ENCODE measurements around the gene SLC17A9.
"Not testable (repeated sequence)": the region's sequence is repeated elsewhere in the genome, so short reads cannot be mapped to it uniquely, and the experiment has no call there.

The SLC17A9 gene

GRCh38 chr20:62921119-62921687 is 31.3 kb upstream of the SLC17A9 start:
- no peak overlapping the region for H3K4me3 ChIP-seq (ENCODE audit: low read depth, low read length)
- H3K9me3 ChIP-seq (ENCODE audit: control insufficient read depth, insufficient read depth, low read depth, low read length) = no peaks in the 10 kb centered on the region
- H3K4me1 ChIP-seq (ENCODE audit: control insufficient read depth, insufficient read depth, low read length) = peaks cover 73% of the 10 kb centered on the region
- H3K27ac ChIP-seq (ENCODE audit: low read depth, low read length) = no peak overlapping the region
- no peaks in the 10 kb centered on the region for H3K27me3 ChIP-seq (ENCODE audit: control insufficient read depth, insufficient read depth, low read length)
- H3K36me3 ChIP-seq (ENCODE audit: control insufficient read depth, insufficient read depth, low read length) = no peaks in the 10 kb centered on the region
- H3K9ac ChIP-seq (ENCODE audit: low read length) = no peak overlapping the region

- no peaks in the 10 kb centered on the region for H3K9me3 ChIP-seq (ENCODE audit: control insufficient read depth, insufficient read depth, low read depth, low read length)
- no peak overlapping the region for H3K27ac ChIP-seq (ENCODE audit: low read depth, low read length)
- no peak overlapping the region for H3K9ac ChIP-seq (ENCODE audit: low read length)
- H3K27me3 ChIP-seq (ENCODE audit: control insufficient read depth, insufficient read depth, low read length) = no peaks in the 10 kb centered on the region
- H3K4me3 ChIP-seq (ENCODE audit: low read depth, low read length) = no peak overlapping the region; the same call in 1 of the 2 replicates
- H3K36me3 ChIP-seq (ENCODE audit: control insufficient read depth, insufficient read depth, low read length) = no peaks in the 10 kb centered on the region
- H3K4me1 ChIP-seq (ENCODE audit: control insufficient read depth, insufficient read depth, low read length) = peaks cover 65% of the 10 kb centered on the region
Observed at GRCh38 chr20:62922451-62922921, 30.0 kb upstream of the SLC17A9 start.

- H3K4me3 ChIP-seq (ENCODE audit: low read depth, low read length) = peak overlapping the region; percentile 76
- not testable (repeated sequence) for H3K9me3 ChIP-seq (ENCODE audit: control insufficient read depth, insufficient read depth, low read depth, low read length); H3K9ac ChIP-seq (ENCODE audit: low read length); H3K27ac ChIP-seq (ENCODE audit: low read depth, low read length); H3K36me3 ChIP-seq (ENCODE audit: control insufficient read depth, insufficient read depth, low read length); H3K27me3 ChIP-seq (ENCODE audit: control insufficient read depth, insufficient read depth, low read length)
- H3K4me1 ChIP-seq (ENCODE audit: control insufficient read depth, insufficient read depth, low read length) = peaks cover 65% of the 10 kb centered on the region
Observed at GRCh38 chr20:62923059-62923668, 29.3 kb upstream of the SLC17A9 start.

DNA sequence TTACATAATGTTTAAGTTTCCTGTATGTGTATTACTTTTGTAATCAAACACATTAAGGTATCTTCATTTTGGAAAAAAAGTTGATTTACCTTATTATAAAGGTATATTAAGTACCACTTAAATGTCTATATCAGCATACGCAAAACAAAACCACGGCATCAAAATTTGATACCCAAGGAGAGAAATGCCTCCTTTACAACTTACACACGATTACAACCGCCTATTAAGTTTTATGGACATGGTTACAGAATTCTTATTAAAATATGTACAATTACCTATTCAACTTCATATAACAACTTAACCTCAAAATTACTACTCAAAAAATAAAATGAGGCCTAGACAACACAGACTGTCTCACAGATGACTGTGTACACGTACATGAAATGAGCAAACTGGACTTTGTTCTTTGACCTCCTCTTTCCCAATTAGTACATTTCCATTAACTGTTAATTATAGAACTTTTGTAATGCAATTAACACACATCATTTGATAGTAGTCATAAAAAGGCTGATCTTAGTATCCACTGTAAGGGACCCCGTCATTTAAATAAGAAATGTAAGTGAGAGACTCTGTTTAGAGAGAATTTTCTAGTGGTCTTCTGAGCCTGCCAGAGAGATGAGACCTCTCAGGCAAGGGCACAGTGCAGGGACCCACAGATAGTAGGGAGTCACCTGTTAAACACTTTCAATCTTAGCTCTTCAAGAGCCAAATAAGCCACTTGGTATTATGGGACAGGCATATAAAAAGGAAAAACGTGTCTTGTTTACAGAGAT is 28.7 kb upstream of the SLC17A9 start:
- Histone ChIP-seq H3K27ac (ENCODE audit: low read depth, low read length) (no peak overlapping the region), H3K4me1 (ENCODE audit: control insufficient read depth, insufficient read depth, low read length) (peaks cover 65% of the 10 kb centered on the region), H3K36me3 (ENCODE audit: control insufficient read depth, insufficient read depth, low read length) (no peaks in the 10 kb centered on the region), H3K4me3 (ENCODE audit: low read depth, low read length) (peak overlapping the region; percentile 76), H3K9ac (ENCODE audit: low read length) (peak overlapping the region; percentile 86), H3K27me3 (ENCODE audit: control insufficient read depth, insufficient read depth, low read length) (no peaks in the 10 kb centered on the region), H3K9me3 (ENCODE audit: control insufficient read depth, insufficient read depth, low read depth, low read length) (no peaks in the 10 kb centered on the region)

- H3K36me3 ChIP-seq (ENCODE audit: control insufficient read depth, insufficient read depth, low read length) = no peaks in the 10 kb centered on the region
- H3K27me3 ChIP-seq (ENCODE audit: control insufficient read depth, insufficient read depth, low read length) = no peaks in the 10 kb centered on the region
- peak overlapping the region; percentile 76 for H3K4me3 ChIP-seq (ENCODE audit: low read depth, low read length)
- peak overlapping the region; percentile 86 for H3K9ac ChIP-seq (ENCODE audit: low read length)
- H3K27ac ChIP-seq (ENCODE audit: low read depth, low read length) = no peak overlapping the region
- H3K9me3 ChIP-seq (ENCODE audit: control insufficient read depth, insufficient read depth, low read depth, low read length) = no peaks in the 10 kb centered on the region
- H3K4me1 ChIP-seq (ENCODE audit: control insufficient read depth, insufficient read depth, low read length) = peaks cover 60% of the 10 kb centered on the region
Observed at GRCh38 chr20:62924442-62925075, 27.9 kb upstream of the SLC17A9 start.

DNA sequence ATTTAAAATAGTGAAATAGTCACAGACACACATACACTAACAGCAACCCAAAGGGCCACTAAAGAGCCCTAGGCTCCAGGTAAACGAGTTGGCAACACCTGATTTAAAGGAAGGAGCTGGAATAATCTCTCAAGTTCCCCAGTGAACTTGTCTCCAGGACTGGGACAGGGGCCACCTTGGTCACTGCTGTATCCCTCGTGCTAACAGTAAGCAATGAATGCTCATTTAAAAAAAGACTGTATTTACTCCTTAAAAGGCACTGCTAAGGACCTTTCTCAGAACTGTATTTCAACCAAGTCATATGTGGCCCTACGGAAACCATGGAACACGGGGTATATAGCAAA is 27.5 kb upstream of the SLC17A9 start:
- no peaks in the 10 kb centered on the region for H3K36me3 ChIP-seq (ENCODE audit: control insufficient read depth, insufficient read depth, low read length)
- peak overlapping the region; percentile 76 for H3K4me3 ChIP-seq (ENCODE audit: low read depth, low read length)
- peak overlapping the region; percentile 86 for H3K9ac ChIP-seq (ENCODE audit: low read length)
- peak overlapping the region; percentile 97; the same call in 1 of the 2 replicates for H3K27ac ChIP-seq (ENCODE audit: low read depth, low read length)
- H3K4me1 ChIP-seq (ENCODE audit: control insufficient read depth, insufficient read depth, low read length) = peaks cover 55% of the 10 kb centered on the region
- no peaks in the 10 kb centered on the region for H3K9me3 ChIP-seq (ENCODE audit: control insufficient read depth, insufficient read depth, low read depth, low read length)
- no peaks in the 10 kb centered on the region for H3K27me3 ChIP-seq (ENCODE audit: control insufficient read depth, insufficient read depth, low read length)

DNA sequence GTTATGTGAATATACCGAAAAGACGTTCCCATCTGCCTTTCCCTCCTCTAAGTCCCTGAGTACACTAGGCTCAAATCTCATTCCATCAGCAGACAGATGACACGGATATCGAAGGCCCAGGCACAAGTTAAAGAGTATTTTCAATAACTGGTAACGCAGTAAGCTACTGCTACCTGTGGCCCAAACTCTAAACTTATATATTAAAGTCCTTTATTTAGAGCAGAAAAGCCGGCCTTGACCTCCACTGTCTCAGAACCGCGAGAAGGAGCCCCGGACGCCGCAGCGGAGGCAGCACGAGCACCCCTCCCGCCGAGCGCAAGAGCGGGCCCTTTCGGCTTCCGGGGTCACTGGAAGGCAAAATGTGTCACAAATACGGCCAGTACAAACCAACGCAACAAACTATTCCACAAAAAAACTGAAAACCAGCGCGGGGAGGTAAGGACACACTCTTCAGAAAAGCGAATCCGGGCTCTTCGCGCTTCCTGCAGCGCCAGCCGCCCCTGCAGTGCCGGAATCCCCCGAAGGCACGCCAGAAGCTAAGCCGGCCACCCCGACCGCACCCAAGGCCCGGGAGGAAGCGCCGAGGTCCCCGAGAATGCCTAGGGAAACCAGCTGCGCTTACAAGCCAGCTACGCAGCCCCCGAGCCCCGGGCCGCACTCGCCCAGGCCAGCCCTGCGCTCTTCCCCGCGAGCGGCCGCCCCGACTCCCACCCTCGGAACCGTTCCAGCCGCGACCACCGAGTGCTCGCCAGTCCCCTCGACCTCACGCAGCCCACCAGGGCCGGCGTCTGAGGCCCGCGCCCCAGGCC is 26.9 kb upstream of the SLC17A9 start:
- Histone ChIP-seq H3K27ac (ENCODE audit: low read depth, low read length) (peak overlapping the region; percentile 97), H3K36me3 (ENCODE audit: control insufficient read depth, insufficient read depth, low read length) (0 out of 2 replicates have a peak, but pooled peaks cover 1% of the 10 kb centered on the region), H3K4me3 (ENCODE audit: low read depth, low read length) (peak overlapping the region; percentile 76), H3K27me3 (ENCODE audit: control insufficient read depth, insufficient read depth, low read length) (no peaks in the 10 kb centered on the region), H3K4me1 (ENCODE audit: control insufficient read depth, insufficient read depth, low read length) (peaks cover 55% of the 10 kb centered on the region), H3K9me3 (ENCODE audit: control insufficient read depth, insufficient read depth, low read depth, low read length) (no peaks in the 10 kb centered on the region), H3K9ac (ENCODE audit: low read length) (peak overlapping the region; percentile 86)

DNA sequence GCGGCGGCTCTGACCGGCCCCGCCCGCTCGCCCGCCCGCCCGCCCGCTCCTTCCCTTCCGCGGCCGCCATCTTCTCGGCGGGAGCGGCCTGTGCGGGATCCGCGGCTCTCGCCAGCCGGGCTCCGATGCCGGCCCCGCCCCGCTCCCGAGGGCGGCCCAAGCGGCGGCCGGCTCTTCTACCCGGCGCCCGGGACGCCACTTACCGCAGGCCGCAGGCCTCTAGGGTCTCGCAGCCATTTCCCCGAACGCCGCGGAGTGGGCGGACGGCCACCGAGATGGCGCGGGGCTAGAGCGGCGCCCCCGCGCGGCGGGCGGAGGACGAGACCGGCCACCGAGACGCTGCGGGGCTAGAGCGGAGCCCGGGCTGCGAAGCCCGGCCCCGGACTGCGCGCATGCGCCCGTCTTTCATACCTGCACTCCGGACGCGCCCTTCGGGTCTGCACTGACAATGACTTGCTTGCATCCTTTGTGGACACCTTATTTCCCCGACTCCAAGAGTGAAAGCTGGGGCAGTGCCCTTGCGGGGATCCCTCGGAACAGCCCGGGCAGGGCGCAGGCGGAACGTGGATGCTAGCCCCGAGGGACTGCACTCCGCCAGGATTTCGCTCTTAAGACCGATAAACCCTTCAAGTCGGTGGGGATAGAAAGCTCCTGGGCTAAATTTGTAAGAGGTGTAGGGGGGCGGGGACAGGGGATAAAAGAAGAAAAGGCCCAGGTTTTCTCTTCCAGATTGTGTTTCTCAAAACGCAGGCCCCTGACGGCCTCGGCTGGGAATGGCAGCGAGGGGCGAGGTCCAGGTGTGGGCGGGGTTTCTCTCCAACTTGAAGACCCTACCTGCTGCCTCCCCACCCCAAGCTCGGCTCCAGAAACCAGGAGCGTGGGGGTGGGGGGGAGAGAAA is 26.0 kb upstream of the SLC17A9 start, which contains the start of gene DIDO1:
DIDO1 (minus strand) TSS at position 277 of the 899 bp plus-strand sequence.
- H3K36me3 ChIP-seq (ENCODE audit: control insufficient read depth, insufficient read depth, low read length) = 0 out of 2 replicates have a peak, but pooled peaks cover 3% of the 10 kb centered on the region
- H3K27ac ChIP-seq (ENCODE audit: low read depth, low read length) = peak within 1 kb of the TSS; percentile 97
- H3K4me1 ChIP-seq (ENCODE audit: control insufficient read depth, insufficient read depth, low read length) = peaks cover 57% of the 10 kb centered on the region
- peak within 1 kb of the TSS; percentile 86 for H3K9ac ChIP-seq (ENCODE audit: low read length)
- H3K27me3 ChIP-seq (ENCODE audit: control insufficient read depth, insufficient read depth, low read length) = no peaks in the 10 kb centered on the region
- H3K4me3 ChIP-seq (ENCODE audit: low read depth, low read length) = peak within 1 kb of the TSS; percentile 76
- no peaks in the 10 kb centered on the region for H3K9me3 ChIP-seq (ENCODE audit: control insufficient read depth, insufficient read depth, low read depth, low read length)

- Histone ChIP-seq H3K9ac (ENCODE audit: low read length) (peak overlapping the region; percentile 86), H3K4me1 (ENCODE audit: control insufficient read depth, insufficient read depth, low read length) (peaks cover 62% of the 10 kb centered on the region), H3K27ac (ENCODE audit: low read depth, low read length) (peak overlapping the region; percentile 97), H3K9me3 (ENCODE audit: control insufficient read depth, insufficient read depth, low read depth, low read length) (no peaks in the 10 kb centered on the region), H3K27me3 (ENCODE audit: control insufficient read depth, insufficient read depth, low read length) (no peaks in the 10 kb centered on the region), H3K4me3 (ENCODE audit: low read depth, low read length) (peak overlapping the region; percentile 76), H3K36me3 (ENCODE audit: control insufficient read depth, insufficient read depth, low read length) (0 out of 2 replicates have a peak, but pooled peaks cover 3% of the 10 kb centered on the region)
Observed at GRCh38 chr20:62927128-62927705, 25.3 kb upstream of the SLC17A9 start.
